ENCODE measurements around the gene C6orf47. TPM values are rescaled to one million over a fixed set of nuclear protein-coding genes. Genes with fewer than 3 reads are reported as not detected.

The C6orf47 gene
- total RNA-seq, 1 experiment from 2014 or later, result 22.4 TPM

- Histone ChIP-seq H3K4me3 (ENCODE audit: low read depth in 2 of 2, low read length in 2 of 2) (no peak overlapping the region), H3K27ac (ENCODE audit: low read length) (no peak overlapping the region), H3K27me3 (ENCODE audit: control insufficient read depth, insufficient read depth, low read length) (no peaks in the 10 kb centered on the region), H3K4me1 (ENCODE audit: control insufficient read depth, insufficient read depth, low read length) (peaks cover 4% of the 10 kb centered on the region; the same call in 1 of the 2 replicates), H3K9me3 (ENCODE audit: control insufficient read depth, insufficient read depth, low read depth, low read length) (no peaks in the 10 kb centered on the region), H3K36me3 (ENCODE audit: control insufficient read depth, insufficient read depth, low read length) (no peaks in the 10 kb centered on the region)
- ChIA-PET CTCF (no interaction called here), POLR2A (no interaction called here)
- no TSS peak for BruUV-seq (replicated peaks)
- in situ Hi-C loops (cut with HindIII; ENCODE audit: low pct_unique_long_range_greater_than_20kb, low sequenced_read_pairs) (no loop called here), intact Hi-C loops (cut with micrococcal nuclease; ENCODE audit: unreplicated experiment) (no loop called here)
- no peak for TF ChIP-seq SIN3A (IDR thresholded peaks at IDR 0.05; ENCODE audit: borderline replicate concordance, insufficient read depth, low read depth, low read length)
- TF ChIP-seq REST (IDR thresholded peaks at IDR 0.05; ENCODE audit: insufficient read depth in 1 of 2, low read depth in 2 of 2, low read length in 1 of 2), result no peak
- no peak for TF ChIP-seq POLR2AphosphoS5 (IDR thresholded peaks at IDR 0.05; ENCODE audit: low read depth, low read length)
- TF ChIP-seq TCF7L2 (IDR thresholded peaks at IDR 0.05; ENCODE audit: low read depth, low read length), result no peak
- TF ChIP-seq CTCF (IDR thresholded peaks at IDR 0.05), result no peak
- DNase-seq (ENCODE audit: low read depth, low spot score) (no peak), ATAC-seq (no peak)
Observed at GRCh38 chr6:31677955-31678354, 17.4 kb upstream of the C6orf47 start.

- Histone ChIP-seq H3K4me3 (ENCODE audit: low read depth in 2 of 2, low read length in 2 of 2) (no peak overlapping the region), H3K9me3 (ENCODE audit: control insufficient read depth, insufficient read depth, low read depth, low read length) (no peaks in the 10 kb centered on the region), H3K27ac (ENCODE audit: low read length) (no peak overlapping the region), H3K36me3 (ENCODE audit: control insufficient read depth, insufficient read depth, low read length) (no peaks in the 10 kb centered on the region; the same call in 1 of the 2 replicates), H3K4me1 (ENCODE audit: control insufficient read depth, insufficient read depth, low read length) (peaks cover 4% of the 10 kb centered on the region; the same call in 1 of the 2 replicates), H3K27me3 (ENCODE audit: control insufficient read depth, insufficient read depth, low read length) (no peaks in the 10 kb centered on the region)
- in situ Hi-C loops (cut with HindIII; ENCODE audit: low pct_unique_long_range_greater_than_20kb, low sequenced_read_pairs), result no loop called here
- ChIA-PET CTCF (no interaction called here), POLR2A (no interaction called here)
- TF ChIP-seq CTCF (IDR thresholded peaks at IDR 0.05) (no peak), SIN3A (IDR thresholded peaks at IDR 0.05; ENCODE audit: borderline replicate concordance, insufficient read depth, low read depth, low read length) (no peak), POLR2AphosphoS5 (IDR thresholded peaks at IDR 0.05; ENCODE audit: low read depth, low read length) (no peak), TCF7L2 (IDR thresholded peaks at IDR 0.05; ENCODE audit: low read depth, low read length) (no peak), REST (IDR thresholded peaks at IDR 0.05; ENCODE audit: insufficient read depth in 1 of 2, low read depth in 2 of 2, low read length in 1 of 2) (no peak)
- no peak for ATAC-seq
- intact Hi-C loops (cut with micrococcal nuclease; ENCODE audit: unreplicated experiment), result no loop called here
- DNase-seq (ENCODE audit: low read depth, low spot score), result no peak
- BruUV-seq (replicated peaks), result no TSS peak
Observed at GRCh38 chr6:31676904-31677303, 16.3 kb upstream of the C6orf47 start.

All from Panc1 (cell line).